Loucy (cell line): ENCODE results near the gene OR5W2.
"Not testable (repeated sequence)": the region's sequence is repeated elsewhere in the genome, so short reads cannot be mapped to it uniquely, and the experiment has no call there.

Experiments used
- CTCF ChIP-seq: fragments of 200-600 bp; sonication (generic); conservative IDR thresholded peaks from 2 replicates; pipeline ENCODE4 v1.5.1; 2014; ENCODE audit warnings: mild to moderate bottlenecking, antibody characterized with exemption, low read length
- EZH2phosphoT487 ChIP-seq: fragments of 200-600 bp; IDR thresholded peaks from 2 replicates; pipeline ENCODE4 v1.6.1; 2018; ENCODE audit warnings: antibody characterized with exemption, mild to moderate bottlenecking, moderate library complexity, borderline replicate concordance

GRCh38 chr11:55873146-55873545, 41.2 kb downstream of the OR5W2 start:
- TF ChIP-seq CTCF, EZH2phosphoT487: not testable (repeated sequence)
